HG02938 (cell line): ENCODE results near the gene ELOVL1.

Source experiments
- ATAC-seq: cut with Tn5 transposase; IDR thresholded peaks from one replicate; pipeline ENCODE4 v1.9.1; 2021; ENCODE audit warnings: mild to moderate bottlenecking, moderate library complexity; ENCODE audit not compliant: unreplicated experiment

Gene ELOVL1

DNA sequence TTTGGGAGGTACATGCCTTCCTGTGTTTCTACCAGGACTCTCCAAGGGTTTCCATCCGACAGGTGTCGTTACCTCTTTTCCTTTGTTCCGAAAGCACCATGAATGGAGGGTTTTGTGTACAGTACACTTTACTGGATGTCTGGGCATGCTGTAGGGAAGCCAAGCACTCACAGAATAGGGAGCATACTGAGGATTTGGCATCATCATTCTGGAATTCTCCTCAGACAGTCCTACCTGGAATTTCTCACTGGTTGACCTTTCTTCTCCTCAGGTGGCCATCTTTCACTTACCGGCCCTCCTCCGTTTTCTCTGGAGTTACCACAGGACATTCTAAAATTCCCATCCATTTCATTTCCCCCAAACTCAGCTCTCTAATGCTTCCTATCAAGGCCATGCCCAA is 36.1 kb downstream of the ELOVL1 start:
- no peak for ATAC-seq

DNA sequence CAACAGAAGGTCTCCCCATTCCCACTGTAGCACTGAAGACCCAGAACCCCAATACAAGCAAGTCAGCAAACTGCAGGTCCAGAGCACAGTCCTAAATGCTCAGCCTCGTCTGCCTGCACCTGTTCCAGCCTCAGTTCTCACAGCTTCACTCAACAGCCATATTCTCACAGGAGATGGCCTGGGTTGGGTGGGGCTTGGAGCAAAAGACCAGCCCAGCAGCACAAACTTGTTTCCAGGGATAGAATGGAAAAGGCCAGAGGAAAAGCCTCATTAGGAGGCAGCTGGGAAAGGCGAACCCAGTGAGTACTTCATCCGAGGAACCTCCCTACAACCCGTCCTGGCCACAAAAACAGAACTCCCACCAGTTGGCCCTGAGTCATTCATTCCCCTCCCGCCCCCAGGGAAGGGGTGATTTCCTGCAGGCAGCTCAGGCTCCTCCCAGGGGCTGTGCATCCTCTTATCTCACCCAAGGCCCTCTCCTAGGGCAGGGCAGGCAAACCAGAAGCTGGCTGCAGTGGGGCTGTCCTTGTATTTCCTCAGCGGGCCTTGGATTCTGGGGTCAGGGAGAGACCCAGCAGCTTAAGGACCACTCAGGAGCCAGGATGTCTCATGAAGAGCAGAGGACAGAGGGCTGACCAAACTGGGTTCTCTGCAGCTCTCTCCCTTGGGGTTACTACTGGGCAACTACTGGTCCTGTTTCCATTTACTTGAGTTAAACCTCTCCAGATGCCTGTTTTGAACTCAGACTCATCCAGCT is 37.6 kb downstream of the ELOVL1 start:
- no peak for ATAC-seq

DNA sequence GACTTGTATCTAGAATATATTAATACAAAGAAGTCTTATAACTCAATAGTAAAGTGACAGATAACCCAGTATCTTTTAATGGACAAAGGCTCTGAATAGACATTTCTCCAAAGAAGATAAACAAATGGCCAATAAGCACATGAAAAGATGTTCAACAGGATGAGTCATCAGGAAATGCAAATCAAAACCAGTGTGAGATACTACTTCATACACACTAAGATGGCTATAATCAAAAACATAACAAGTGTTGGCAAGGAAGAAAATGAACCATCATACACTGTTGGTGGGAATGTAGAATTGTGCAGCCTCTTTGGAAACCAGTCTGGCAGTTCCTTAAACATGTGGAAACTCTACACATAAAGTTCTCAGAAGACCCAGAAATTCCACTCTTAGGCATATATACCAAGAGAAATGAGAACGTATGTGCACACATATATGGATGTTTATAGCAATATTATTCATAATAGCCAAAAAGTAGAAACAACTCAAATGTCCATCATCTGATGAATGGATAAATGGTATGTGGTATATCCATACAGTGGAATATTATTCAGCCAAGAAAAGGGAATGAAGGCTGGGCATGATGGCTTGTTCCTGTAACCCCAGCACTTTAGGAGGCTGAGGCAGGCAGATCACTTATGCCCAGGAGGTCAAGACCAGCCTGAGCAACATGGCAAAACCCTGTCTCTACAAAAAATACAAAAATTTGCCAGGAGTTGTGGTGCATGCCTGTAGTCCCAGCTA is 40.1 kb downstream of the ELOVL1 start:
- no peak for ATAC-seq

DNA sequence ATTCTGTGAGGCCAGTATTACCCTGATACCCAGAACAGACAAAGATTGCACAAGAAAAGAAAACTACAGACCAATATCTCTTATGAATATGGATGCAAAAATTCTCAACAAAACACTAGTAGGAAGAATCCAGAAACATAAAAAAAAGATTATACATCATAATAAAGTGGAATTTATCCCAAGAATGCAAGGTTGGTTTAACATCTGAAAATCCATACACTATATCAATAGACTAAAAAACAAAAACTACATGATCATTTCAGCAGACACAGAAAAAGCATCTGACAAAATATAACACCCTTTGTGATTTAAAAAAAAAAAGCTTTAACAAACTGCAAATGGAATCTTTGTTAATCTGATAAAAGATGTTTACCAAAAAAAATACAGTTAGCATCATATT is 42.4 kb downstream of the ELOVL1 start:
- no peak for ATAC-seq

DNA sequence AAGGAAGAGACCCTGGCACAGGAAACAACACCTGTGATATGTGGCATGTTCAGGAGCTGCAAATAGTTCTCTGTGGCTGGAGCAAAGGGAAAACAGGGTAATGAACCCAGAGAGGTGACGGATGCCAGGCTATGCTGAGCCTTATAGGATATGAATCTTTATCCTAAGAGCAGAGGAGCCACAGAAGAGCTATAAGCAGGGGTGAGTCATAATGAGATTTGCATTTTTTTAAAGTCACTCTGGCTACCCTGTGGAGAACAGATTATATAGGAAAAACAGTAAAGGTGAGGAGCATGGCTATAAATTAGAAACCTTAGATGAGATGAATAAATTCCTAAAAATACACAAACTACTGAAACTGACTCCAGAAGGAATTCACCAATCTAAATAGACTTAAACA is 43.0 kb downstream of the ELOVL1 start:
- ATAC-seq: no peak

DNA sequence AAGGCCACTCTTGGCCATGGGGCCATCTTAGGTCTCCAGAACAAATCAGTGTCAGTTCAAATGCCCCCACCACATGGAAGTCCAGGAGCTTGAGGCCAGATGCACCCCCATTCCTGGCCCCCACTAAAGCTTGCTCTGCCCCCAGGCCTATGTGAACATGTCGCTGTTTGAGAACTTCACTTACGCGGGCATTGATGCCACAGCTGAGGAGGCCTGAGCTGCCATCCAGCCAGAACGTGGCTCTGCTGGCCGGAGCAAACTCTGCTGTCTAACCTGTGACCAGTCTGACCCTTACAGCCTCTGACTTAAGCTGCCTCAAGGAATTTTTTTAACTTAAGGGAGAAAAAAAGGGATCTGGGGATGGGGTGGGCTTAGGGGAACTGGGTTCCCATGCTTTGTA is 45.3 kb downstream of the ELOVL1 start:
- ATAC-seq: no peak

DNA sequence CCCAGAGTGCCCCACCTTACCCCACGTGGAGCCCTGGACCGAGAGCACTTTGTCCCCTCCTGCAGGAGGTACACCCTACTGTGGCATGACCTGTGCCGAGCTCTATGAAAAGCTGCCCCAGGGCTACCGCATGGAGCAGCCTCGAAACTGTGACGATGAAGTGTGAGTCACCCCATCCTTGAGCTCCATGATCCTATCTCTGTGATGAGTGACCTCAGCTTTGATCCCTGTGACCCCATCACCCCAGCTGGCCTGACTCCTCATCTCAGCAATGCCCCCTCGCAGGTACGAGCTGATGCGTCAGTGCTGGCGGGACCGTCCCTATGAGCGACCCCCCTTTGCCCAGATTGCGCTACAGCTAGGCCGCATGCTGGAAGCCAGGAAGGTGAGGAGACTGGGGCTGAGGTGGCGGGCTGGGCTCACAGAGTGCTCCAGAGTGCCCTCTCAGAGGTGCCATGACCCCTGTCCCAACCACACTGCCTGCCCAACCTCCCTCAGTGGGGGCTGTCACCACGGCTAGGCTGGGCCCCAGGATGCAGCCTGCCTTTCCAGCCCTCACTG is 46.4 kb downstream of the ELOVL1 start:
- ATAC-seq: no peak

DNA sequence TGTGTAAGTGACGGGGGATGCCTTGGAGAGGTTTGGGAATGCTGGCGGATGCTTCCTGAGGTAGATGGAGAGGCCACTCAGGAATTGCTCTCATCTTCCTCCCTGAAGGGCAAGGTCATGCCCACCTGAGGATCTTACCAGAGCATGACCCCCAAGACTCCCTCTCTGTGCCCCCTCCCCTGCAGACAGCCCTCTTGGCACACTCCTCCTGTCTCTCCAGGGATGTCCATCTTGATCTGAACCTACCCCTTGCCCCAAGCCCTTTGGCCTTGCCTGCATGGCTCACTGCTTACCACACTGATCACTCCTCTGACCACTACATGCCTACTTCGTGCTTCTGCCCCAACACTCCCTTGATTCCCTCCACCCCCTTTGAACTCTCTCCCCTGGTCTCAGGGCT is 48.0 kb downstream of the ELOVL1 start:
- no peak for ATAC-seq

DNA sequence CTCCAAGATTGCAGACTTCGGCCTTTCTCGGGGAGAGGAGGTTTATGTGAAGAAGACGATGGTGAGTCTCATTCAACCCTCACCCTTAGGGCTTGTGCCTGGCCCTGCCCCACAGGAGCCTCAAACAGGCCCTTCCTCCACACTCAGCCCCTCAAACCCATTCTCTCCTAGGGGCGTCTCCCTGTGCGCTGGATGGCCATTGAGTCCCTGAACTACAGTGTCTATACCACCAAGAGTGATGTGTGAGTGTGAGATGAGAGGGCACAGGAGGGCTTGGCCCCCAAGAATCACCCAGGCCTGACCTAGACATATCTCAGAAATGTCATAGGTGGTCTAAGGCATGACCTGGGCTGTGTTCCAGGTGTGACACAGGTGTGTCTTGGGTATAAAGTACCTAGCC is 48.5 kb downstream of the ELOVL1 start:
- no peak for ATAC-seq

DNA sequence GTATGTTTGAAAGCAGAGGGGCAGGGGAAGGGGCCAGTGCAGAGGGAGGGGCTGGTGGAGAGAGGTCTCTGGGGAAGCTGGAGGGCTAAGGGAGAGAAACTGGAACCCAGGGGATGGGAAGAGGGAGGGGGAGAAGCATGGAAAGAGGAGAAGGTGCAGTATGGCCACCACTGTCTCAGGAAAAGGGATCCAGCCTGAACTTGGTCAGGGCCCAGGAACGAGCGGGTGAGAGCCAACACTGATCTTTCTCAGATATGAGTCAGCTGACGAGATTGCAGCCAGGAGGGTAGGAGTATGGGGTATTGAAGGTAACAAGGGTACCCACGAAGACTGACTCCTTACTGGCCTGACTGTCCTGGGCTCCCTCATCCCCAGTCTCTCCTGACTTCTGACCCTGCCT is 49.0 kb downstream of the ELOVL1 start:
- no peak for ATAC-seq

DNA sequence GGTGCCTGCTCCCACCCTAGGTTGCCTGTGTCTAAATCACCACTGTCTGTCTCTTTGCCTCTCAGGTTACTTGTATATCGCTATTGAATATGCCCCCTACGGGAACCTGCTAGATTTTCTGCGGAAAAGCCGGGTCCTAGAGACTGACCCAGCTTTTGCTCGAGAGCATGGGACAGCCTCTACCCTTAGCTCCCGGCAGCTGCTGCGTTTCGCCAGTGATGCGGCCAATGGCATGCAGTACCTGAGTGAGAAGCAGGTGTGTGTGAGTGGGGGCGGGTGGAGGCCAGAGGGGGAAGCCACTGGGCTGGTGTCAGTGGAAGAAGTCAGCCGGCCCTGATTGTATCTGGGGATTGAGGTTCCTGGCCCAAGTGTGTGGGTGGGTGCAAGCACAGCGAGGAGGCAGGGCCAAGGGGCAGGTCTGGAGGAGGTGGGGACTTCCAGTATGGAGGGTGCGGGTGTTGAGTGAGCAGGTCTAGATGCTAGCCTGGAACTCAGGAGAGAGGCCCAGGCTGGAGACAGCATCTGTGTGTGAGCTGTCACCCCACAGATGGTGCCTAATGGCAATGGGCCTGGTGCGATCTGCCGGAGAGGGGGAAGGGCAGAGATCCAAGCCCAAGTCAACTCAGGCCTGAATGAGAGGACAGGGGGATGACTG is 49.9 kb downstream of the ELOVL1 start:
- ATAC-seq: no peak

DNA sequence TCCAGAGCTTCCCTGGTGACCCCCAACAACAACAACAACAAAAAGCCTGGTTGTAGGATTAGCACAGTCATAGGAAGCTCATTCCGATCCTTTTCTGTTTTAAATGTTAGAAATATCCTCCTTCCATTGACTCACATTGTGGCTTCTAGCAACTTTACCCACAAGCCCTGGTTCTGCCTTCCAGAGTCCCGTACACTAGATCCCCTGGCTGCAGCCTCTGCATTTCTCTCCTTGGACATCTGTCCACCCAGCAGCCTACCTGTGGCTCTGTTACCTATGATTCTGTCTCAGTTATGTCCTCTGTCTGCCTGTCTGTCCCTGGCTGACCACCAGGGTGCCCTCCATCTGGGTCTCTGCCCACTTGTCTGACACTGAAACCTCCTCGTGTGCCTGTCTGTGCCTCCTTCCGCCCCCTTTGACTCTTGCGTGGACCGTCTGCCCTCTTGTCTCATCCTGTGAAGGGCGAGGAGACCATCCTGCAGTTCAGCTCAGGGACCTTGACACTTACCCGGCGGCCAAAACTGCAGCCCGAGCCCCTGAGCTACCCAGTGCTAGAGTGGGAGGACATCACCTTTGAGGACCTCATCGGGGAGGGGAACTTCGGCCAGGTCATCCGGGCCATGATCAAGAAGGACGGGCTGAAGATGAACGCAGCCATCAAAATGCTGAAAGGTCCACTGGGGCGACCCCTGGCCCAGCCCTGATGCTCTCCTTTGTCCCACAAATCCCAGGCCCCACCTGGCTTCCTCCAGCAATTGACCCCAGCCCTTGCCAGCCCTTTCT is 50.9 kb downstream of the ELOVL1 start:
- ATAC-seq: no peak

DNA sequence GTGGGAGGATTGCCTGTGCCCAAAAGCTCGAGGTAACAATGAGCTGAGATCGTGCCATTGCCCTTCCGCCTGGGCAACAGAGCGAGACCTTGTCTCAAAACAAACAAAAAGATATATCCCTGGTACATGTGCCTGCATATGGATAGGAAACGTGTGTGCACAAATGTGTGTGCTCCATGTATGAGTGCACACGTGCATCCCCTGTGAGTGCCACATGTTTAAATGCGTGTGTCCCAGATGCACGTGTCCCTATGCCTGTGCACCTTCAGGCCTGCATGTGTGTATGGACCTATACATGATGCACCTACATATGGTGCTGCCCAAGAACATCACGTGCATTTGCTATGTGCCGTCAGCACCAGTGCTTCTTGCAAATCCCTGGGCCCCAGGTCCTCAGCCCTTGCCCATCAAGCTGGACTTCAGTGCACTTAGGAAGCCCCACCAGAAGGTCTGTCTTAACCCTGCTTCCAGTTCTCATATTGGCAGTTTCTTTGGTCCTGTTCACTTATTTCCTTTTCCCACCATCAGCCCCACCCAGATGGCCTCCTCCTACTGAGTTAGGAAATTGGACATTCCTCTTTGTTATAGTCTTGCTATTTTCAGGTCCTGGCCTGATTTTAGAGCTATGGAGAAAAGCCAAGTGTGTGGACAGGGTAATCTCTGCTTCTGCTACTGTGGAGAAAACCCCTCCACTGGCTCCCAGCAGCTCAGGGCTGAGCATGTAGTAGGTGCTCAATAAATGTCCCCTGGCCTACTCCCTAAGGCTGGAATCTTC is 51.7 kb downstream of the ELOVL1 start:
- no peak for ATAC-seq

DNA sequence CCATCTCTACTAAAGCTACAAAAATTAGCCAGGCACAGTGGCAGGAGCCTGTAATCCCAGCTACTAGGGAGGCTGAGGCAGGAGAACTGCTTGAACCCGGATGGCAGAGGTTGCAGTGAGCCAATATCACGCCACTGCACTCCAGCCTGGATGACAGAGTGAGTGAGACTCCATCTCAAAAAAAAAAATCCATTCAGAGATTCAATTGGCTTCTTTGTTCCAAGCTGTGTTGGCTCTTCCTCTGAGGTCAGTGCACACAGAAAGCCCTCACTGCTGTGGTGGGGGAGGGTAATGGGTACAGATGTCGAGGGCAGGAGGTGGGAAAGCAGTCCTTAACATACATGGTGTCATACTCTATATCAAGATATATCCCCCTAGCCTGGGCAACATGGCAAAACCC is 52.3 kb downstream of the ELOVL1 start:
- no peak for ATAC-seq

DNA sequence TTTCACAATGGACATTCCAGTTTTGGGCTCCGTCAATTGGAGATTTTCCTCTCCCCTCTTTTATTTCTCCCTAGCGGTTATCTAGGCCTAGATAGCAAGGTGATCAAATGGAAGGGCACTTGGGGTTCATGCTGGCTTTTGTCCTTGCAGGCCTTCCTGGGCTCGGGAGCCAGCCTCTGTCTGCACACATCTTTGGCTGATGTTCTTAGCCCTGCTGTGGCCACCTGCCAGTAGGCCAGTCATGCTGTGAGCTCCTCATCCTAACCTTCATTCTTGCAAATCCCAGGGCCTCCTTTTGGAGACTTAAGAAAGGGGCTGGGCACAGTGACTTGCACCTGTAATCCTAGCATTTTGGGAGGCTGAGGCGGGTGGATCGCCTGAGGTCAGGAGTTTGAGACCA is 53.6 kb downstream of the ELOVL1 start:
- no peak for ATAC-seq

DNA sequence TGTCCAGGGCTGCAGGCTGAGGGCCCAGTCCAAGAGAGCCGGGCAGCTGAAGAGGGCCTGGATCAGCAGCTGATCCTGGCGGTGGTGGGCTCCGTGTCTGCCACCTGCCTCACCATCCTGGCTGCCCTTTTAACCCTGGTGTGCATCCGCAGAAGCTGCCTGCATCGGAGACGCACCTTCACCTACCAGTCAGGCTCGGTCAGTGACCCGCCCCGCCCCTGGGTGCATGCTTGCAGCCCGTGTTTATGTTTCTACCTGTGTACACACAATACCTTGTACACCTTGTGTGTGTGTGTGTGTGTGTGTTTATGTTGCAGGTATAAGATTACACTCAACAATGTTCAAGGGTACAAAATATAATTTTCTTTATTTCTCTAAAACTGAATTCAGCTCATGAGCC is 54.0 kb downstream of the ELOVL1 start:
- ATAC-seq: no peak
